GM18858 (cell line): Measurements from ENCODE around the gene MAP4K3.
A peak's percentile ranks its signal among the peaks of the same experiment; 100 is the strongest.

Experiments used
- ATAC-seq: cut with Tn5 transposase; IDR thresholded peaks from one replicate; pipeline ENCODE4 v1.9.1; 2021; ENCODE audit not compliant: unreplicated experiment

Gene MAP4K3

GRCh38 chr2:39445934-39446333 lies 8.8 kb upstream of the MAP4K3 start:
- no peak for ATAC-seq

- no peak for ATAC-seq
Measured at GRCh38 chr2:39443009-39443408, 5.9 kb upstream of the MAP4K3 start.

- peak; percentile 33 for ATAC-seq
Measured at GRCh38 chr2:39437522-39438296, 624 bp upstream of the MAP4K3 start.

- no peak for ATAC-seq
Measured at GRCh38 chr2:39435741-39436591, 1.1 kb downstream of the MAP4K3 start.

- ATAC-seq: no peak
Measured at GRCh38 chr2:39435234-39435633, 1.9 kb downstream of the MAP4K3 start.

- ATAC-seq: no peak
Measured at GRCh38 chr2:39434233-39434897, 2.7 kb downstream of the MAP4K3 start.

GRCh38 chr2:39433586-39434195 lies 3.4 kb downstream of the MAP4K3 start:
- no peak for ATAC-seq

GRCh38 chr2:39432701-39433100 lies 4.4 kb downstream of the MAP4K3 start:
- ATAC-seq: no peak

GRCh38 chr2:39431592-39432316 lies 5.3 kb downstream of the MAP4K3 start:
- no peak for ATAC-seq

GRCh38 chr2:39429746-39430145 lies 7.3 kb downstream of the MAP4K3 start:
- ATAC-seq: no peak

GRCh38 chr2:39424951-39425350 lies 12.1 kb downstream of the MAP4K3 start:
- ATAC-seq: no peak

- ATAC-seq: no peak
Measured at GRCh38 chr2:39422700-39423099, 14.4 kb downstream of the MAP4K3 start.

GRCh38 chr2:39421354-39421753 lies 15.7 kb downstream of the MAP4K3 start:
- no peak for ATAC-seq

- ATAC-seq: no peak
Measured at GRCh38 chr2:39419282-39420223, 17.5 kb downstream of the MAP4K3 start.

GRCh38 chr2:39418491-39418890 lies 18.6 kb downstream of the MAP4K3 start:
- ATAC-seq: no peak

- no peak for ATAC-seq
Measured at GRCh38 chr2:39416140-39416539, 20.9 kb downstream of the MAP4K3 start.

GRCh38 chr2:39413063-39413737 lies 23.9 kb downstream of the MAP4K3 start:
- ATAC-seq: no peak

GRCh38 chr2:39411181-39411944 lies 25.7 kb downstream of the MAP4K3 start:
- no peak for ATAC-seq
